IMR-90 (cell line): ENCODE results near the gene MRPL54. TPM values are rescaled to one million over a fixed set of nuclear protein-coding genes. Genes with fewer than 3 reads are reported as not detected.

Source experiments
- ATAC-seq: fragments of 200-7000 bp; cut with Tn5 transposase; 2 replicates; pipeline ENCODE4 v1.9.1; 2020; ENCODE audit warnings: low read depth, mild to moderate bottlenecking, moderate library complexity
- BruUV-seq: library from RNA; stranded (reverse); fragments of 400-500 nt; replicated peaks from 2 replicates; lab custom pipeline; 2021; lab: Mats Ljungman, UMichigan
- CTCF ChIA-PET: fragments of 300-600 bp; formaldehyde crosslinking; extraction: SDS; loops from one replicate; lab custom pipeline; 2021; ENCODE audit warnings: antibody characterized with exemption; lab: Yijun Ruan, JAX
- POLR2A ChIA-PET: fragments of 300-600 bp; sonication (Branson Sonifier 250); formaldehyde crosslinking; loops from one replicate; lab custom pipeline; 2022; ENCODE audit warnings: antibody characterized with exemption; ENCODE audit not compliant: unreplicated experiment; lab: Charles Lee
- DNase-seq: peaks from one replicate; pipeline ENCODE4 v3.0.0; 2013
- H2AFZ ChIP-seq: replicated peaks from 2 replicates; pipeline ENCODE3; 2013; ENCODE audit warnings: low read length, mild to moderate bottlenecking; ENCODE audit not compliant: poor library complexity
- H2AK5ac ChIP-seq: 2 replicates; pipeline ENCODE4 v1.6.1; 2013; ENCODE audit warnings: low read depth, low read length, inconsistent platforms
- H2AK9ac ChIP-seq: replicated peaks from 2 replicates; pipeline ENCODE3; 2013; ENCODE audit warnings: mild to moderate bottlenecking, low read depth, low read length, moderate library complexity; ENCODE audit not compliant: poor library complexity
- H2BK120ac ChIP-seq: 2 replicates; pipeline ENCODE4 v1.6.1; 2013; ENCODE audit warnings: low read depth, low read length, inconsistent platforms
- H2BK15ac ChIP-seq: 3 replicates; pipeline ENCODE4 v1.6.1; 2013; ENCODE audit warnings: low read depth, low read length, inconsistent platforms
- H2BK20ac ChIP-seq: 2 replicates; pipeline ENCODE4 v1.6.1; 2013; ENCODE audit warnings: low read depth, mild to moderate bottlenecking, inconsistent platforms, low read length, moderate library complexity
- H2BK5ac ChIP-seq: 2 replicates; pipeline ENCODE4 v1.6.1; 2013; ENCODE audit warnings: mild to moderate bottlenecking, low read depth, low read length, inconsistent platforms; ENCODE audit not compliant: poor library complexity, severe bottlenecking
- H3K14ac ChIP-seq: replicated peaks from 2 replicates; pipeline ENCODE4 v1.6.1; 2013; ENCODE audit warnings: low read depth, low read length, inconsistent platforms
- H3K18ac ChIP-seq: 2 replicates; pipeline ENCODE4 v1.6.1; 2013; ENCODE audit warnings: low read depth, low read length, control low read depth
- H3K23ac ChIP-seq: 2 replicates; pipeline ENCODE4 v1.6.1; 2013; ENCODE audit warnings: low read depth, low read length, inconsistent platforms
- H3K27ac ChIP-seq: 2 replicates; pipeline ENCODE4 v1.5.1; 2013; ENCODE audit warnings: mild to moderate bottlenecking, control low read depth, low read length; ENCODE audit not compliant: insufficient read depth
- H3K27me3 ChIP-seq: 2 replicates; pipeline ENCODE4 v1.6.1; 2013; ENCODE audit warnings: low read length; ENCODE audit not compliant: control insufficient read depth, insufficient read depth
- H3K36me3 ChIP-seq: 2 replicates; pipeline ENCODE4 v1.6.1; 2013; ENCODE audit warnings: low read length, mixed read lengths; ENCODE audit not compliant: control insufficient read depth, insufficient read depth
- H3K4ac ChIP-seq: 2 replicates; pipeline ENCODE4 v1.6.1; 2013; ENCODE audit warnings: low read depth, low read length, inconsistent platforms
- H3K4me1 ChIP-seq: 2 replicates; pipeline ENCODE4 v1.6.1; 2013; ENCODE audit warnings: low read length, mixed read lengths; ENCODE audit not compliant: control insufficient read depth, insufficient read depth
- H3K4me2 ChIP-seq: 2 replicates; pipeline ENCODE4 v1.6.1; 2013; ENCODE audit warnings: low read depth, mild to moderate bottlenecking, control low read depth, low read length, moderate library complexity
- H3K4me3 ChIP-seq: 2 replicates; pipeline ENCODE4 v1.5.1; 2013; ENCODE audit warnings: low read depth, mild to moderate bottlenecking, control low read depth, low read length, moderate library complexity; ENCODE audit not compliant: insufficient read depth
- H3K56ac ChIP-seq: 2 replicates; pipeline ENCODE4 v1.6.1; 2013; ENCODE audit warnings: low read length, inconsistent platforms; ENCODE audit not compliant: insufficient read depth; ENCODE audit errors: extremely low read depth
- H3K79me1 ChIP-seq, 2 experiments: 2 replicates each; pipeline ENCODE4 v1.6.1; 2013; ENCODE audit warnings: low read length in 2 of 2, inconsistent platforms in 1 of 2, low read depth in 1 of 2
- H3K9ac ChIP-seq: 2 replicates; pipeline ENCODE4 v1.6.1; 2013; ENCODE audit warnings: low read depth, low read length, control low read depth
- H3K9me1 ChIP-seq: 2 replicates; pipeline ENCODE4 v1.6.1; 2013; ENCODE audit warnings: low read length, inconsistent platforms; ENCODE audit not compliant: insufficient read depth
- H3K9me3 ChIP-seq: 2 replicates; pipeline ENCODE4 v1.6.1; 2013; ENCODE audit warnings: low read length; ENCODE audit not compliant: control insufficient read depth, insufficient read depth
- H4K20me1 ChIP-seq: 2 replicates; pipeline ENCODE4 v1.6.1; 2013; ENCODE audit warnings: low read length, inconsistent platforms; ENCODE audit not compliant: insufficient read depth
- H4K5ac ChIP-seq: 2 replicates; pipeline ENCODE4 v1.6.1; 2013; ENCODE audit warnings: mild to moderate bottlenecking, low read depth, low read length, control low read depth
- H4K8ac ChIP-seq, 2 experiments: 2 replicates each; pipeline ENCODE4 v1.6.1; 2013; ENCODE audit warnings: low read depth in 2 of 2, low read length in 2 of 2, control low read depth in 1 of 2, inconsistent platforms in 1 of 2
- H4K91ac ChIP-seq: 2 replicates; pipeline ENCODE4 v1.6.1; 2013; ENCODE audit warnings: low read depth, low read length, inconsistent platforms; ENCODE audit not compliant: insufficient read depth
- BHLHE40 ChIP-seq: fragments of 150-350 bp; IDR thresholded peaks from 2 replicates; pipeline ENCODE4 v1.6.1; 2016; ENCODE audit warnings: mild to moderate bottlenecking, low read depth, low read length
- CHD1 ChIP-seq: IDR thresholded peaks from 2 replicates; pipeline ENCODE4 v1.6.1; 2012; ENCODE audit warnings: low read depth, low read length, improper control_type of control experiment
- FOS ChIP-seq: fragments of 150-350 bp; IDR thresholded peaks from 2 replicates; pipeline ENCODE4 v1.6.1; 2016; ENCODE audit warnings: low read depth, low read length
- MAFK ChIP-seq: IDR thresholded peaks from 2 replicates; pipeline ENCODE4 v1.6.1; 2012; ENCODE audit warnings: low read depth, low read length, improper control_type of control experiment
- MAZ ChIP-seq: IDR thresholded peaks from 2 replicates; pipeline ENCODE4 v1.6.1; 2012; ENCODE audit warnings: low read depth, mild to moderate bottlenecking, low read length, improper control_type of control experiment, moderate library complexity, borderline replicate concordance
- NFE2L2 ChIP-seq: fragments of 150-350 bp; IDR thresholded peaks from 2 replicates; pipeline ENCODE4 v1.6.1; 2016; ENCODE audit warnings: low read depth, mild to moderate bottlenecking, low read length
- POLR2A ChIP-seq: IDR thresholded peaks from 2 replicates; pipeline ENCODE4 v1.6.1; 2012; ENCODE audit warnings: mild to moderate bottlenecking, low read depth, low read length
- RAD21 ChIP-seq: IDR thresholded peaks from 2 replicates; pipeline ENCODE4 v1.6.1; 2012; ENCODE audit warnings: low read length, improper control_type of control experiment
- RCOR1 ChIP-seq: IDR thresholded peaks from 2 replicates; pipeline ENCODE4 v1.6.1; 2012; ENCODE audit warnings: mild to moderate bottlenecking, low read length, improper control_type of control experiment; ENCODE audit not compliant: insufficient replicate concordance
- RFX5 ChIP-seq: IDR thresholded peaks from 2 replicates; pipeline ENCODE4 v1.8.0; 2012; ENCODE audit warnings: low read depth, mild to moderate bottlenecking, low read length, moderate library complexity
- SMC3 ChIP-seq: fragments of 150-350 bp; IDR thresholded peaks from 2 replicates; pipeline ENCODE4 v1.6.1; 2016; ENCODE audit warnings: low read depth, mild to moderate bottlenecking, antibody characterized with exemption, low read length, moderate library complexity
- WGBS, 2 experiments: methylation state at CpG; one replicate each; pipeline versions ENCODE4 v1.1.5 to v1.1.7; 2013; ENCODE audit warnings: missing lambda C conversion rate in 2 of 2; ENCODE audit not compliant: insufficient read length in 1 of 2; ENCODE audit errors: extremely low coverage in 2 of 2; 5-methylcytosine and 5-hydroxymethylcytosine counted together
- dilution Hi-C: fragments of 300-500 bp; cut with HindIII; formaldehyde crosslinking; loops from one replicate; pipeline ENCODE4 v1.14.3; 2018; ENCODE audit warnings: low sequenced_read_pairs; ENCODE audit not compliant: unreplicated experiment
- in situ Hi-C: fragments of 300-500 bp; cut with MboI; formaldehyde crosslinking; loops from 3 replicates; pipeline ENCODE4 v1.14.3; 2019; ENCODE audit warnings: low sequenced_read_pairs, inconsistent platforms, mixed read lengths
- intact Hi-C: fragments of 100-400 bp; cut with micrococcal nuclease; formaldehyde crosslinking; loops from 2 replicates; pipeline ENCODE4 v1.10.0; 2022
- polyA plus RNA-seq, 3 experiments: library from polyadenylated mRNA; depleted of rRNA; stranded (reverse); fragments of >200 nt; gene quantifications; 2 replicates each; pipeline ENCODE4 v1.2.3, GENCODE V29; 2012; ENCODE audit warnings: low replicate concordance in 1 of 3
- total RNA-seq: library from RNA; depleted of rRNA; stranded (reverse); fragments of >200 nt; gene quantifications from 2 replicates; pipeline ENCODE4 v1.2.3, GENCODE V29; 2012
- TF ChIP-seq, protein P1 (sequence below): fragments of 150-350 bp; IDR thresholded peaks from 2 replicates; pipeline ENCODE4 v1.6.1; 2017; ENCODE audit warnings: mild to moderate bottlenecking, antibody characterized with exemption, low read length, low read depth
- TF ChIP-seq, protein P2 (sequence below): fragments of 150-350 bp; IDR thresholded peaks from 2 replicates; pipeline ENCODE4 v1.6.1; 2016; ENCODE audit warnings: low read depth, mild to moderate bottlenecking, low read length, moderate library complexity, borderline replicate concordance

Gene MRPL54
- total and polyA plus RNA-seq, 2 of the 4 experiments (the other 2 are of a cell fraction): 55.9 to 75.7 TPM

DNA sequence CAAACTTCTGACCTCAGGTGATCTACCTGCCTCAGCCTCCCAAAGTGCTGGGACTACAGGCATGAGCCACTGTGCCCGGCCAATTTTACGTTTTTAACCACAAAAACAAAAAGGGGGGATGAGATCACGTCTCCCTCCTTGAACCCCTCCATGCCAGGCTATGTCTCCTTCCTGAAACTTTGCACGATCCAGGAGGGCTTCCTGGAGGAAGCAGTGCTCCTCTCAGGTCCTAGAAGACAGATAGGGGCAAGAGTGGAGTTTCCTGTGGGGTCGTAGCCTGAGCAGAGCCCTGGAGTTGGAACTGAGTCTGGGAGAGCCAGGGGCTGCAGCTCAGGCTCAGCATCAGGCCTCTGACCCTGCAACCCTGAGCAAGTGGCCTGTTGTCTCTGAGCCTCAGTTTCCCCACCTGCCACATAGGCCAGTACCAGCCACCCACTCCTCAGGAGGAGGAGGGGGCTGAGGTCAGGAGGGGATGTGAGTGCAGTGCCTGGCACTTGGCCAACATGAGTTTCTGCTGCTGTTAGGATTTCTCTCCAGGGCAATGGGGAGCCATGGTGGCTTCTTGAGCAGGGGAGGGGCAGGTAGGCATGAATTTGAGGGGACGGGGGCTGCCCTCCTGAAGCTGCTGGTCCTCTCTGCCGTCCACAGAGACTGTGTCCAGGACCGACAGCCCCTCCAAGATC is 17.0 kb upstream of the MRPL54 start:
- Histone ChIP-seq H4K91ac (no peak overlapping the region), H3K27me3 (peaks cover 7% of the 10 kb centered on the region), H3K23ac (no peak overlapping the region), H3K4me1 (no peaks in the 10 kb centered on the region), H2BK15ac (no peak overlapping the region), H3K9me1 (no peaks in the 10 kb centered on the region), H3K14ac (no peak overlapping the region), H3K4me3 (no peak overlapping the region), H2BK120ac (no peak overlapping the region), H4K8ac (no peak overlapping the region), H3K18ac (no peak overlapping the region), H2BK20ac (no peak overlapping the region), H3K9ac (no peak overlapping the region), H3K9me3 (peaks cover 2% of the 10 kb centered on the region; the same call in 1 of the 2 replicates), H3K27ac (no peak overlapping the region), H2AK5ac (no peak overlapping the region), H3K4ac (no peak overlapping the region), H3K79me1 (no peaks in the 10 kb centered on the region), H4K20me1 (no peaks in the 10 kb centered on the region), H4K5ac (no peak overlapping the region), H3K4me2 (no peak overlapping the region), H3K56ac (no peak overlapping the region; the same call in 1 of the 2 replicates), H3K36me3 (peaks cover 4% of the 10 kb centered on the region; the same call in 1 of the 2 replicates), H2AK9ac (no peak overlapping the region), H2AFZ (no peak overlapping the region), H2BK5ac (no peak overlapping the region)
- no peak for DNase-seq
- intact Hi-C loops: no loop called here
- no TSS peak for BruUV-seq
- POLR2A ChIA-PET: no interaction called here
- 80% methylated on average over 2 of the region's 8 CpGs; no CpG with 5 or more reads in 1 of the 2 experiments for whole genome bisulfite sequencing, 2 experiments
- CTCF ChIA-PET: no interaction called here
- in situ Hi-C loops: no loop called here
- TF ChIP-seq, protein P1, sequence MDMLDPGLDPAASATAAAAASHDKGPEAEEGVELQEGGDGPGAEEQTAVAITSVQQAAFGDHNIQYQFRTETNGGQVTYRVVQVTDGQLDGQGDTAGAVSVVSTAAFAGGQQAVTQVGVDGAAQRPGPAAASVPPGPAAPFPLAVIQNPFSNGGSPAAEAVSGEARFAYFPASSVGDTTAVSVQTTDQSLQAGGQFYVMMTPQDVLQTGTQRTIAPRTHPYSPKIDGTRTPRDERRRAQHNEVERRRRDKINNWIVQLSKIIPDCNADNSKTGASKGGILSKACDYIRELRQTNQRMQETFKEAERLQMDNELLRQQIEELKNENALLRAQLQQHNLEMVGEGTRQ: no peak
- no peak for TF ChIP-seq CHD1
- TF ChIP-seq FOS: no peak
- TF ChIP-seq, protein P2, sequence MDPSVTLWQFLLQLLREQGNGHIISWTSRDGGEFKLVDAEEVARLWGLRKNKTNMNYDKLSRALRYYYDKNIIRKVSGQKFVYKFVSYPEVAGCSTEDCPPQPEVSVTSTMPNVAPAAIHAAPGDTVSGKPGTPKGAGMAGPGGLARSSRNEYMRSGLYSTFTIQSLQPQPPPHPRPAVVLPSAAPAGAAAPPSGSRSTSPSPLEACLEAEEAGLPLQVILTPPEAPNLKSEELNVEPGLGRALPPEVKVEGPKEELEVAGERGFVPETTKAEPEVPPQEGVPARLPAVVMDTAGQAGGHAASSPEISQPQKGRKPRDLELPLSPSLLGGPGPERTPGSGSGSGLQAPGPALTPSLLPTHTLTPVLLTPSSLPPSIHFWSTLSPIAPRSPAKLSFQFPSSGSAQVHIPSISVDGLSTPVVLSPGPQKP: no peak
- no peak for TF ChIP-seq POLR2A
- no peak for TF ChIP-seq RCOR1
- TF ChIP-seq MAZ: no peak
- TF ChIP-seq RFX5: no peak
- no peak for TF ChIP-seq SMC3
- TF ChIP-seq RAD21: no peak
- TF ChIP-seq NFE2L2: no peak
- no peak for TF ChIP-seq BHLHE40
- TF ChIP-seq MAFK: no peak
- dilution Hi-C loops: no loop called here
- no peak for ATAC-seq
